ENCODE data around the gene PRXL2B. TPM values are rescaled to one million over a fixed set of nuclear protein-coding genes. Genes with fewer than 3 reads are reported as not detected.

Gene PRXL2B
- total and polyA plus RNA-seq, 4 donors = 4.6 to 10.2 (median 8.1) TPM

DNA sequence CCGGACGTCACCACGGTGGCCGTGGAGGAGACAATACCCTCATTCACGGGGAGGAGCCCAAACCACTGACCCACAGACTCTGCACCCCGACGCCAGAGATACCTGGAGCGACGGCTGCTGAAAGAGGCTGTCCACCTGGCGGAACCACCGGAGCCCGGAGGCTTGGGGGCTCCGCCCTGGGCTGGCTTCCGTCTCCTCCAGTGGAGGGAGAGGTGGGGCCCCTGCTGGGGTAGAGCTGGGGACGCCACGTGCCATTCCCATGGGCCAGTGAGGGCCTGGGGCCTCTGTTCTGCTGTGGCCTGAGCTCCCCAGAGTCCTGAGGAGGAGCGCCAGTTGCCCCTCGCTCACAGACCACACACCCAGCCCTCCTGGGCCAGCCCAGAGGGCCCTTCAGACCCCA is 23.4 kb upstream of the PRXL2B start:
- peaks cover 0 to 3% (median 1%) of the 10 kb centered on the region in 4 donors for H3K4me1 ChIP-seq (ENCODE audit: control insufficient read depth in 4 of 4, insufficient read depth in 4 of 4, low read length in 3 of 4)
- DNase-seq (ENCODE audit: low spot score) = no peak
- H3K4me3 ChIP-seq (ENCODE audit: low read depth in 1 of 3, low read length in 3 of 3) = no peak overlapping the region
- peaks cover 9 to 34% (median 14%) of the 10 kb centered on the region in 4 donors for H3K36me3 ChIP-seq (ENCODE audit: control insufficient read depth in 4 of 4, insufficient read depth in 3 of 4, low read depth in 1 of 4, low read length in 3 of 4)
- TF ChIP-seq RXRA (IDR thresholded peaks at IDR 0.05) (no peak), JUND (IDR thresholded peaks at IDR 0.05) (no peak), HNF4A (conservative IDR thresholded peaks at IDR 0.05) (no peak)
- WGBS = 96% methylated on average over 18 of the region's 18 CpGs
- H3K9ac ChIP-seq (ENCODE audit: low read depth in 1 of 2, low read length in 2 of 2) = no peak overlapping the region
- H3K27ac ChIP-seq (ENCODE audit: low read depth in 1 of 2, low read length in 2 of 2) = no peak overlapping the region
- H3K9me3 ChIP-seq (ENCODE audit: control insufficient read depth in 4 of 4, low read length in 3 of 4) = no peaks in the 10 kb centered on the region
- H3K27me3 ChIP-seq (ENCODE audit: control insufficient read depth in 4 of 4, insufficient read depth in 4 of 4, low read length in 3 of 4) = no peaks in the 10 kb centered on the region

DNA sequence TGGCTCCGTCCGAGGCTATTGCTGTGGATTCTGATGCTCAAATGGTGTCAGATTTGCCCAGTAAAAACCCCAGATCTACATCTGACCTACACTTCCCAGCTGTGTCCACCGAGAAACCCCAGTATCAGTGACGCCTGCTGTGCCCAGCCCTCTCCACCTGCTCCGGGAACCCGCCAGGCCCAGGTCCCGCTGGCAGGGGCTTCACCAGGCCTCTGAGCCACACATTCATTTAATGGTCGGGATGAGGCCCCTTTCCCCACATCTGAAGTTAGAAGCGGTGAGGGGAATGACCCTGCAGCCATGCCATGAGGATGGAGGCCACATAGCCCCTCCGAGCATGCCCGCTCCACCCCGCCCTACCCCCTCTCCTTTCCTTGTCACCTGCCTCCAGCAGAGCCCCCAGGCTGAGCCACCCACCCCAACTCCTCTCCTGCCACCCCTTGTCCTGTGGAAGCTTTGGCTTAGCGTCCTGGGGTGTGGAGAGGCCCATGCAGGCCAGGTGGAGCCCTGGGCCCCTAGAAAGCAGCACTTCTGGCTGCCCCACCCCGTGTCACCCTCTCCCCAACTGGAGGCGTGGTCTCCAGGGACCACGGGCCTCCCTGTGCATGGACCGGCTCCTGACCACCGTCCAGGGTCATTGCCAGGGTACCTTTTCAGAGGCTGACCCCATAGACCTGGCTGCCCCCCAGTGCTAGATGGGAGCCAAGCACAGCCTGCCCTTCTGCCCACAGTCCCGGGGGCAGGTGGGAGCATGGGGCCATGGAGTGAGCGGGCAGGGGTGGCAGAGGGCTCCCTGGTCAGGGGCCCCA is 22.4 kb upstream of the PRXL2B start:
- Histone ChIP-seq H3K27ac (ENCODE audit: low read depth in 1 of 2, low read length in 2 of 2) (no peak overlapping the region), H3K27me3 (ENCODE audit: control insufficient read depth in 4 of 4, insufficient read depth in 4 of 4, low read length in 3 of 4) (no peaks in the 10 kb centered on the region), H3K4me3 (ENCODE audit: low read depth in 1 of 3, low read length in 3 of 3) (no peak overlapping the region), H3K36me3 (ENCODE audit: control insufficient read depth in 4 of 4, insufficient read depth in 3 of 4, low read depth in 1 of 4, low read length in 3 of 4) (peaks cover 7 to 29% (median 13%) of the 10 kb centered on the region in 4 donors), H3K9me3 (ENCODE audit: control insufficient read depth in 4 of 4, low read length in 3 of 4) (no peaks in the 10 kb centered on the region), H3K9ac (ENCODE audit: low read depth in 1 of 2, low read length in 2 of 2) (no peak overlapping the region), H3K4me1 (ENCODE audit: control insufficient read depth in 4 of 4, insufficient read depth in 4 of 4, low read length in 3 of 4) (no peaks in the 10 kb centered on the region)
- TF ChIP-seq FOXA1 (IDR thresholded peaks at IDR 0.05) (no peak), JUND (IDR thresholded peaks at IDR 0.05) (no peak), EGR1 (IDR thresholded peaks at IDR 0.05; ENCODE audit: low read depth in 2 of 2) (no peak), RXRA (IDR thresholded peaks at IDR 0.05) (no peak), GABPA (IDR thresholded peaks at IDR 0.05 in 1 of 2, conservative IDR thresholded peaks at IDR 0.05 in 1 of 2) (no peak), HNF4G (IDR thresholded peaks at IDR 0.05) (no peak), TAF1 (conservative IDR thresholded peaks at IDR 0.05) (no peak), NR2F2 (IDR thresholded peaks at IDR 0.05) (no peak), FOXA2 (IDR thresholded peaks at IDR 0.05) (no peak), YY1 (IDR thresholded peaks at IDR 0.05) (no peak), RAD21 (IDR thresholded peaks at IDR 0.05) (no peak), HNF4A (conservative IDR thresholded peaks at IDR 0.05) (no peak), SP1 (IDR thresholded peaks at IDR 0.05) (no peak)
- TF ChIP-seq, protein P1, sequence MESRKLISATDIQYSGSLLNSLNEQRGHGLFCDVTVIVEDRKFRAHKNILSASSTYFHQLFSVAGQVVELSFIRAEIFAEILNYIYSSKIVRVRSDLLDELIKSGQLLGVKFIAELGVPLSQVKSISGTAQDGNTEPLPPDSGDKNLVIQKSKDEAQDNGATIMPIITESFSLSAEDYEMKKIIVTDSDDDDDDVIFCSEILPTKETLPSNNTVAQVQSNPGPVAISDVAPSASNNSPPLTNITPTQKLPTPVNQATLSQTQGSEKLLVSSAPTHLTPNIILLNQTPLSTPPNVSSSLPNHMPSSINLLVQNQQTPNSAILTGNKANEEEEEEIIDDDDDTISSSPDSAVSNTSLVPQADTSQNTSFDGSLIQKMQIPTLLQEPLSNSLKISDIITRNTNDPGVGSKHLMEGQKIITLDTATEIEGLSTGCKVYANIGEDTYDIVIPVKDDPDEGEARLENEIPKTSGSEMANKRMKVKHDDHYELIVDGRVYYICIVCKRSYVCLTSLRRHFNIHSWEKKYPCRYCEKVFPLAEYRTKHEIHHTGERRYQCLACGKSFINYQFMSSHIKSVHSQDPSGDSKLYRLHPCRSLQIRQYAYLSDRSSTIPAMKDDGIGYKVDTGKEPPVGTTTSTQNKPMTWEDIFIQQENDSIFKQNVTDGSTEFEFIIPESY (IDR thresholded peaks at IDR 0.05) = no peak
- TF ChIP-seq, protein P2, sequence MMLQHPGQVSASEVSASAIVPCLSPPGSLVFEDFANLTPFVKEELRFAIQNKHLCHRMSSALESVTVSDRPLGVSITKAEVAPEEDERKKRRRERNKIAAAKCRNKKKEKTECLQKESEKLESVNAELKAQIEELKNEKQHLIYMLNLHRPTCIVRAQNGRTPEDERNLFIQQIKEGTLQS (IDR thresholded peaks at IDR 0.05) = no peak
- TF ChIP-seq, protein P3, sequence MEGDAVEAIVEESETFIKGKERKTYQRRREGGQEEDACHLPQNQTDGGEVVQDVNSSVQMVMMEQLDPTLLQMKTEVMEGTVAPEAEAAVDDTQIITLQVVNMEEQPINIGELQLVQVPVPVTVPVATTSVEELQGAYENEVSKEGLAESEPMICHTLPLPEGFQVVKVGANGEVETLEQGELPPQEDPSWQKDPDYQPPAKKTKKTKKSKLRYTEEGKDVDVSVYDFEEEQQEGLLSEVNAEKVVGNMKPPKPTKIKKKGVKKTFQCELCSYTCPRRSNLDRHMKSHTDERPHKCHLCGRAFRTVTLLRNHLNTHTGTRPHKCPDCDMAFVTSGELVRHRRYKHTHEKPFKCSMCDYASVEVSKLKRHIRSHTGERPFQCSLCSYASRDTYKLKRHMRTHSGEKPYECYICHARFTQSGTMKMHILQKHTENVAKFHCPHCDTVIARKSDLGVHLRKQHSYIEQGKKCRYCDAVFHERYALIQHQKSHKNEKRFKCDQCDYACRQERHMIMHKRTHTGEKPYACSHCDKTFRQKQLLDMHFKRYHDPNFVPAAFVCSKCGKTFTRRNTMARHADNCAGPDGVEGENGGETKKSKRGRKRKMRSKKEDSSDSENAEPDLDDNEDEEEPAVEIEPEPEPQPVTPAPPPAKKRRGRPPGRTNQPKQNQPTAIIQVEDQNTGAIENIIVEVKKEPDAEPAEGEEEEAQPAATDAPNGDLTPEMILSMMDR (IDR thresholded peaks at IDR 0.05; ENCODE audit: low read depth, low read length, missing input control) = no peak
- TF ChIP-seq, protein P4, sequence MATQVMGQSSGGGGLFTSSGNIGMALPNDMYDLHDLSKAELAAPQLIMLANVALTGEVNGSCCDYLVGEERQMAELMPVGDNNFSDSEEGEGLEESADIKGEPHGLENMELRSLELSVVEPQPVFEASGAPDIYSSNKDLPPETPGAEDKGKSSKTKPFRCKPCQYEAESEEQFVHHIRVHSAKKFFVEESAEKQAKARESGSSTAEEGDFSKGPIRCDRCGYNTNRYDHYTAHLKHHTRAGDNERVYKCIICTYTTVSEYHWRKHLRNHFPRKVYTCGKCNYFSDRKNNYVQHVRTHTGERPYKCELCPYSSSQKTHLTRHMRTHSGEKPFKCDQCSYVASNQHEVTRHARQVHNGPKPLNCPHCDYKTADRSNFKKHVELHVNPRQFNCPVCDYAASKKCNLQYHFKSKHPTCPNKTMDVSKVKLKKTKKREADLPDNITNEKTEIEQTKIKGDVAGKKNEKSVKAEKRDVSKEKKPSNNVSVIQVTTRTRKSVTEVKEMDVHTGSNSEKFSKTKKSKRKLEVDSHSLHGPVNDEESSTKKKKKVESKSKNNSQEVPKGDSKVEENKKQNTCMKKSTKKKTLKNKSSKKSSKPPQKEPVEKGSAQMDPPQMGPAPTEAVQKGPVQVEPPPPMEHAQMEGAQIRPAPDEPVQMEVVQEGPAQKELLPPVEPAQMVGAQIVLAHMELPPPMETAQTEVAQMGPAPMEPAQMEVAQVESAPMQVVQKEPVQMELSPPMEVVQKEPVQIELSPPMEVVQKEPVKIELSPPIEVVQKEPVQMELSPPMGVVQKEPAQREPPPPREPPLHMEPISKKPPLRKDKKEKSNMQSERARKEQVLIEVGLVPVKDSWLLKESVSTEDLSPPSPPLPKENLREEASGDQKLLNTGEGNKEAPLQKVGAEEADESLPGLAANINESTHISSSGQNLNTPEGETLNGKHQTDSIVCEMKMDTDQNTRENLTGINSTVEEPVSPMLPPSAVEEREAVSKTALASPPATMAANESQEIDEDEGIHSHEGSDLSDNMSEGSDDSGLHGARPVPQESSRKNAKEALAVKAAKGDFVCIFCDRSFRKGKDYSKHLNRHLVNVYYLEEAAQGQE (IDR thresholded peaks at IDR 0.05) = no peak
- TF ChIP-seq, protein P5, sequence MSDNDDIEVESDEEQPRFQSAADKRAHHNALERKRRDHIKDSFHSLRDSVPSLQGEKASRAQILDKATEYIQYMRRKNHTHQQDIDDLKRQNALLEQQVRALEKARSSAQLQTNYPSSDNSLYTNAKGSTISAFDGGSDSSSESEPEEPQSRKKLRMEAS (IDR thresholded peaks at IDR 0.05) = no peak
- WGBS = 89% methylated on average over 20 of the region's 20 CpGs
- no peak for DNase-seq (ENCODE audit: low spot score)
